OCI-LY1 (cell line): ENCODE results near the gene MAB21L4.

Experiments
- H2AFZ ChIP-seq: fragments of 200-600 bp; sonication (generic), shearing (Covaris generic); 2 replicates; pipeline ENCODE4 v1.6.0; 2014; ENCODE audit warnings: antibody characterized with exemption, mild to moderate bottlenecking, low read length
- H3F3A ChIP-seq: fragments of 200-600 bp; sonication (generic), shearing (Covaris generic); 2 replicates; pipeline ENCODE4 v1.6.0; 2014; ENCODE audit warnings: mild to moderate bottlenecking, antibody characterized with exemption, low read length, moderate library complexity; ENCODE audit not compliant: insufficient read depth
- H3K27ac ChIP-seq: fragments of 200-600 bp; sonication (generic); 2 replicates; pipeline ENCODE4 v1.5.1; 2014; ENCODE audit warnings: low read length, mixed run types, mild to moderate bottlenecking, low read depth; ENCODE audit not compliant: poor library complexity, severe bottlenecking
- H3K27me3 ChIP-seq: fragments of 200-600 bp; sonication (generic); 2 replicates; pipeline ENCODE4 v1.6.0; 2014; ENCODE audit warnings: antibody characterized with exemption, mild to moderate bottlenecking, low read length, moderate library complexity; ENCODE audit not compliant: insufficient read depth
- H3K36me3 ChIP-seq: fragments of 200-600 bp; sonication (generic); 2 replicates; pipeline ENCODE4 v1.6.1; 2014; ENCODE audit warnings: mild to moderate bottlenecking, antibody characterized with exemption, low read length, moderate library complexity, mixed read lengths; ENCODE audit not compliant: insufficient read depth
- H3K4me1 ChIP-seq: fragments of 200-600 bp; sonication (generic); 2 replicates; pipeline ENCODE4 v1.5.1; 2014; ENCODE audit warnings: mild to moderate bottlenecking, low read length, moderate library complexity; ENCODE audit not compliant: insufficient read depth, severe bottlenecking
- H3K4me2 ChIP-seq: fragments of 200-600 bp; sonication (generic), shearing (Covaris generic); 2 replicates; pipeline ENCODE4 v1.6.1; 2014; ENCODE audit warnings: low read length
- H3K4me3 ChIP-seq: fragments of 200-600 bp; sonication (generic); 2 replicates; pipeline ENCODE4 v1.5.1; 2014; ENCODE audit warnings: low read length, low read depth, mild to moderate bottlenecking, mixed read lengths; ENCODE audit not compliant: poor library complexity, severe bottlenecking
- H3K79me2 ChIP-seq: fragments of 200-600 bp; shearing (Covaris generic); 2 replicates; pipeline ENCODE4 v1.6.1; 2016; ENCODE audit warnings: mixed run types, low read length, mixed read lengths; ENCODE audit not compliant: insufficient read depth
- H3K9ac ChIP-seq: fragments of 200-600 bp; sonication (generic), shearing (Covaris generic); 2 replicates; pipeline ENCODE4 v1.6.1; 2014; ENCODE audit warnings: mild to moderate bottlenecking, low read length, mixed read lengths
- H3K9me2 ChIP-seq: fragments of 200-600 bp; sonication (generic), shearing (Covaris generic); 2 replicates; pipeline ENCODE4 v1.6.1; 2014; ENCODE audit warnings: low read depth, mild to moderate bottlenecking, low read length, mixed read lengths
- H3K9me3 ChIP-seq: fragments of 200-600 bp; shearing (Covaris generic); 2 replicates; pipeline ENCODE4 v1.6.1; 2014; ENCODE audit warnings: low read length, mixed read lengths
- H4K20me1 ChIP-seq: fragments of 200-600 bp; sonication (generic), shearing (Covaris generic); 2 replicates; pipeline ENCODE4 v1.6.0; 2016; ENCODE audit warnings: mild to moderate bottlenecking, low read length; ENCODE audit not compliant: insufficient read depth
- EZH2 ChIP-seq: fragments of 200-600 bp; sonication (generic), shearing (Covaris generic); IDR thresholded peaks from 2 replicates; pipeline ENCODE4 v1.8.0; 2017; ENCODE audit warnings: borderline replicate concordance, mixed run types, mild to moderate bottlenecking, antibody characterized with exemption, low read length, moderate library complexity, mixed read lengths
- TF ChIP-seq, protein P1 (sequence below): fragments of 200-600 bp; sonication (generic), shearing (Covaris generic); IDR thresholded peaks from 2 replicates; pipeline ENCODE4 v1.5.1; 2017; ENCODE audit warnings: mild to moderate bottlenecking, antibody characterized with exemption, low read length, moderate library complexity, mixed read lengths

The MAB21L4 gene

DNA sequence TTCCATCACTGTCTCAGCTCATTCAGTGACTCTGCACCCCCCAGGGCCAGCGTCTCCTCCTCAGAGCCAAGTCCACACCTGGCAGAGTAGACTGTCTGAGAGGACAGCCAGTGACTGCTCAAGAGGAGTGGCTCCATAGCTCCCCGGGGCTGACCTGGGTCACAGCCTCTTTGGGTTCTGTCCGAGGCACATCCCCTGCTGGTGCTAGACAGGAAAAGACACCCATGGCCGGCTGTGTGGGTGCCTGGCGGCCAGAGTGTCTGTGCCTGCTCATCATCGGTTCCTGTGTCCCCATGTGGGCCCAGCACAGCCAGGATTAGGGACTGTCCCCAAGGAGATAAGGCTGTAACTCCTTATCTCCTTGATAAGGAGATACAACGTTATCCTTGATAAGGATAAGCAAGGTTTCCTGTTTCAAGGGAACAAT is 6.7 kb upstream of the MAB21L4 start:
- no peaks in the 10 kb centered on the region for H4K20me1 ChIP-seq
- H3K9me2 ChIP-seq: no peaks in the 10 kb centered on the region
- no peak overlapping the region for H3K4me3 ChIP-seq
- H3K9me3 ChIP-seq: no peaks in the 10 kb centered on the region
- H2AFZ ChIP-seq: no peak overlapping the region
- H3K27me3 ChIP-seq: 0 out of 2 replicates have a peak, but pooled peaks cover 5% of the 10 kb centered on the region
- H3K4me2 ChIP-seq: no peak overlapping the region
- no peaks in the 10 kb centered on the region for H3K4me1 ChIP-seq
- H3K9ac ChIP-seq: no peak overlapping the region
- H3K27ac ChIP-seq: no peak overlapping the region
- no peak for TF ChIP-seq EZH2
- TF ChIP-seq, protein P1, sequence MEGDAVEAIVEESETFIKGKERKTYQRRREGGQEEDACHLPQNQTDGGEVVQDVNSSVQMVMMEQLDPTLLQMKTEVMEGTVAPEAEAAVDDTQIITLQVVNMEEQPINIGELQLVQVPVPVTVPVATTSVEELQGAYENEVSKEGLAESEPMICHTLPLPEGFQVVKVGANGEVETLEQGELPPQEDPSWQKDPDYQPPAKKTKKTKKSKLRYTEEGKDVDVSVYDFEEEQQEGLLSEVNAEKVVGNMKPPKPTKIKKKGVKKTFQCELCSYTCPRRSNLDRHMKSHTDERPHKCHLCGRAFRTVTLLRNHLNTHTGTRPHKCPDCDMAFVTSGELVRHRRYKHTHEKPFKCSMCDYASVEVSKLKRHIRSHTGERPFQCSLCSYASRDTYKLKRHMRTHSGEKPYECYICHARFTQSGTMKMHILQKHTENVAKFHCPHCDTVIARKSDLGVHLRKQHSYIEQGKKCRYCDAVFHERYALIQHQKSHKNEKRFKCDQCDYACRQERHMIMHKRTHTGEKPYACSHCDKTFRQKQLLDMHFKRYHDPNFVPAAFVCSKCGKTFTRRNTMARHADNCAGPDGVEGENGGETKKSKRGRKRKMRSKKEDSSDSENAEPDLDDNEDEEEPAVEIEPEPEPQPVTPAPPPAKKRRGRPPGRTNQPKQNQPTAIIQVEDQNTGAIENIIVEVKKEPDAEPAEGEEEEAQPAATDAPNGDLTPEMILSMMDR: no peak
- no peaks in the 10 kb centered on the region for H3F3A ChIP-seq
- H3K79me2 ChIP-seq: no peaks in the 10 kb centered on the region
- H3K36me3 ChIP-seq: no peaks in the 10 kb centered on the region

- Histone ChIP-seq H3K4me3 (no peak overlapping the region), H3K4me2 (no peak overlapping the region), H2AFZ (no peak overlapping the region), H3K79me2 (no peaks in the 10 kb centered on the region), H4K20me1 (no peaks in the 10 kb centered on the region), H3K36me3 (no peaks in the 10 kb centered on the region), H3F3A (no peaks in the 10 kb centered on the region), H3K9me2 (no peaks in the 10 kb centered on the region), H3K27ac (no peak overlapping the region), H3K27me3 (0 out of 2 replicates have a peak, but pooled peaks cover 5% of the 10 kb centered on the region), H3K4me1 (no peaks in the 10 kb centered on the region), H3K9me3 (no peaks in the 10 kb centered on the region), H3K9ac (no peak overlapping the region)
- TF ChIP-seq, protein P1: no peak
- TF ChIP-seq EZH2: no peak
These were observed 6.1 kb upstream of the MAB21L4 start for GRCh38 chr2:240901986-240902614.

GRCh38 chr2:240900141-240900860 is 4.3 kb upstream of the MAB21L4 start:
- no peak overlapping the region for H3K9ac ChIP-seq
- no peak overlapping the region for H3K4me2 ChIP-seq
- H3K9me3 ChIP-seq: no peaks in the 10 kb centered on the region
- no peak overlapping the region for H2AFZ ChIP-seq
- H4K20me1 ChIP-seq: no peaks in the 10 kb centered on the region
- no peak overlapping the region for H3K4me3 ChIP-seq
- no peaks in the 10 kb centered on the region for H3F3A ChIP-seq
- H3K79me2 ChIP-seq: no peaks in the 10 kb centered on the region
- no peaks in the 10 kb centered on the region for H3K9me2 ChIP-seq
- H3K27ac ChIP-seq: no peak overlapping the region
- H3K27me3 ChIP-seq: 0 out of 2 replicates have a peak, but pooled peaks cover 5% of the 10 kb centered on the region
- no peaks in the 10 kb centered on the region for H3K4me1 ChIP-seq
- H3K36me3 ChIP-seq: no peaks in the 10 kb centered on the region
- TF ChIP-seq EZH2: no peak
- TF ChIP-seq, protein P1: no peak
